Endothelial cell of umbilical vein (primary cell): ENCODE data around the gene EYS. TPM values are rescaled to one million over a fixed set of nuclear protein-coding genes. Genes with fewer than 3 reads are reported as not detected.

Source experiments
- BruUV-seq: library from RNA; stranded (reverse); fragments of 400-500 nt; replicated peaks from 2 replicates; lab custom pipeline; 2021; lab: Mats Ljungman, UMichigan
- CTCF ChIA-PET: fragments of 300-600, 350-600 bp; sonication (Branson Sonifier 250); formaldehyde crosslinking; loops from one replicate; lab custom pipeline; 2021; ENCODE audit warnings: antibody characterized with exemption, inconsistent platforms; lab: Charles Lee
- POLR2A ChIA-PET: fragments of 300-600, 350-600 bp; sonication (Branson Sonifier 250); formaldehyde crosslinking; loops from one replicate; lab custom pipeline; 2021; ENCODE audit warnings: antibody characterized with exemption, inconsistent platforms; lab: Charles Lee
- DNase-seq: peaks from one replicate; pipeline ENCODE4 v3.0.0-alpha.2; 2011; ENCODE audit warnings: low read depth, low spot score
- FAIRE-seq: peaks from 2 replicates; lab custom pipeline; 2011; peaks lifted over from hg19 to GRCh38; lab: Jason Lieb, UNC
- H2AFZ ChIP-seq: 2 replicates; pipeline ENCODE4 v1.6.0; 2012; ENCODE audit warnings: low read depth, low read length, control low read depth, inconsistent platforms
- H3K27ac ChIP-seq: 2 replicates; pipeline ENCODE4 v1.5.1; 2011; ENCODE audit warnings: low read depth, mild to moderate bottlenecking, control low read depth, low read length, moderate library complexity; ENCODE audit not compliant: insufficient read depth
- H3K27me3 ChIP-seq, 2 experiments: 2 replicates each; pipeline versions ENCODE4 v1.6.0 to v1.6.1; 2011; ENCODE audit warnings: low read length in 2 of 2, mixed read lengths in 1 of 2; ENCODE audit not compliant: control insufficient read depth in 2 of 2, insufficient read depth in 2 of 2
- H3K36me3 ChIP-seq, 2 experiments: 2 replicates in 1 of 2; 3 replicates in 1 of 2; pipeline ENCODE4 v1.5.1; 2011; ENCODE audit warnings: low read length in 2 of 2, mild to moderate bottlenecking in 1 of 2, moderate library complexity in 1 of 2; ENCODE audit not compliant: control insufficient read depth in 2 of 2, insufficient read depth in 2 of 2; ENCODE audit errors: extremely low read depth in 1 of 2
- H3K4me1 ChIP-seq: 3 replicates; pipeline ENCODE4 v1.5.1; 2011; ENCODE audit warnings: mild to moderate bottlenecking, low read length; ENCODE audit not compliant: control insufficient read depth, insufficient read depth; ENCODE audit errors: extremely low read depth
- H3K4me2 ChIP-seq: 2 replicates; pipeline ENCODE4 v1.6.1; 2011; ENCODE audit warnings: low read length, control low read depth, mixed read lengths; ENCODE audit not compliant: insufficient read depth
- H3K4me3 ChIP-seq, 3 experiments: fragments of 200-600 bp in 1 of 3; sonication (generic), shearing (Covaris generic) in 1 of 3; replicated peaks in 1 of 3; 2 replicates each; pipeline ENCODE4 v1.5.1; 2011 to 2016; ENCODE audit warnings: control low read depth in 3 of 3, low read length in 3 of 3, mild to moderate bottlenecking in 2 of 3, inconsistent platforms in 1 of 3, low read depth in 1 of 3, moderate library complexity in 1 of 3; ENCODE audit not compliant: insufficient read depth in 1 of 3
- H3K79me2 ChIP-seq: 2 replicates; pipeline ENCODE4 v1.6.0; 2012; ENCODE audit warnings: low read length, inconsistent platforms; ENCODE audit not compliant: control insufficient read depth, insufficient read depth
- H3K9ac ChIP-seq: replicated peaks from 2 replicates; pipeline ENCODE3; 2011; ENCODE audit warnings: low read length, control low read depth; ENCODE audit not compliant: insufficient read depth; ENCODE audit errors: extremely low read depth
- H3K9me1 ChIP-seq: replicated peaks from 3 replicates; pipeline ENCODE4 v1.6.0; 2011; ENCODE audit warnings: mild to moderate bottlenecking, low read length; ENCODE audit not compliant: control insufficient read depth, insufficient read depth; ENCODE audit errors: extremely low read depth
- H3K9me3 ChIP-seq: replicated peaks from 2 replicates; pipeline ENCODE4 v1.5.1; 2012; ENCODE audit warnings: low read length, inconsistent platforms; ENCODE audit not compliant: control insufficient read depth, insufficient read depth
- H4K20me1 ChIP-seq: replicated peaks from 2 replicates; pipeline ENCODE3; 2011; ENCODE audit warnings: mild to moderate bottlenecking, low read length; ENCODE audit not compliant: control insufficient read depth, insufficient read depth; ENCODE audit errors: extremely low read depth
- CTCF ChIP-seq, 2 donors: IDR thresholded peaks; 1 replicate in 1 of 2; 2 replicates in 1 of 2; pipeline ENCODE4 v1.5.1; 2011; ENCODE audit warnings: low read length in 2 of 2, mild to moderate bottlenecking in 2 of 2, moderate library complexity in 2 of 2, control low read depth in 1 of 2, inconsistent platforms in 1 of 2, low read depth in 1 of 2; ENCODE audit not compliant: insufficient read depth in 1 of 2; ENCODE audit errors: extremely low read depth in 1 of 2
- EZH2 ChIP-seq: IDR thresholded peaks from 2 replicates; pipeline ENCODE4 v1.6.1; 2012; ENCODE audit warnings: borderline replicate concordance, low read depth, mild to moderate bottlenecking, moderate library complexity, low read length, inconsistent platforms; ENCODE audit not compliant: severe bottlenecking
- FOS ChIP-seq: IDR thresholded peaks from 2 replicates; pipeline ENCODE4 v1.6.1; 2011; ENCODE audit warnings: mild to moderate bottlenecking, low read length, moderate library complexity, borderline replicate concordance; ENCODE audit not compliant: insufficient read depth
- GATA2 ChIP-seq: IDR thresholded peaks from 2 replicates; pipeline ENCODE4 v1.7.0; 2011; ENCODE audit warnings: low read depth, mild to moderate bottlenecking, moderate library complexity, mixed read lengths, low read length; ENCODE audit not compliant: insufficient read length, insufficient read depth
- JUN ChIP-seq: IDR thresholded peaks from 2 replicates; pipeline ENCODE4 v1.6.1; 2011; ENCODE audit warnings: borderline replicate concordance, low read depth; ENCODE audit not compliant: insufficient read length, insufficient read depth
- MYC ChIP-seq: IDR thresholded peaks from one replicate; pipeline ENCODE4 v1.6.1; 2011; ENCODE audit warnings: mild to moderate bottlenecking, low read depth, low read length
- POLR2A ChIP-seq: IDR thresholded peaks from 2 replicates; pipeline ENCODE4 v1.6.1; 2012; ENCODE audit warnings: low read depth, mild to moderate bottlenecking, control low read depth, low read length
- POLR2AphosphoS5 ChIP-seq: IDR thresholded peaks from 2 replicates; pipeline ENCODE4 v1.6.1; 2012; ENCODE audit warnings: low read depth, mild to moderate bottlenecking, control low read depth, low read length, moderate library complexity; ENCODE audit not compliant: insufficient read depth
- dilution Hi-C: fragments of 300-500 bp; cut with MboI; formaldehyde crosslinking; loops from one replicate; pipeline ENCODE4 v1.15.0; 2019; ENCODE audit warnings: low sequenced_read_pairs; ENCODE audit not compliant: extremely low pct_ligation_motif_present
- intact Hi-C: fragments of 100-400 bp; cut with micrococcal nuclease; formaldehyde crosslinking; loops from one replicate; pipeline ENCODE4 v1.10.0; 2022
- polyA plus RNA-seq, 4 experiments: library from polyadenylated mRNA; depleted of rRNA in 3 of 4; stranded (reverse) in 3 of 4; unstranded in 1 of 4; fragments of >200 nt; gene quantifications; 2 replicates each; pipeline versions ENCODE4 v1.2.1 to v1.2.3, GENCODE V29; 2011 to 2012; ENCODE audit warnings: missing spikeins in 1 of 4
- total RNA-seq: library from RNA; stranded (reverse); gene quantifications from 2 replicates; pipeline ENCODE4 v1.2.3, GENCODE V29; 2021
- TF ChIP-seq, protein P1 (sequence below): IDR thresholded peaks from 2 replicates; pipeline ENCODE4 v1.6.1; 2011; ENCODE audit not compliant: insufficient read depth, insufficient read length

EYS gene
- total and polyA plus RNA-seq, 2 donors (not counting 3 experiments of a cell fraction or from before 2014, with no cell fraction given), result 0.01 to 0.27 TPM

GRCh38 chr6:64213697-64214096, 1493.3 kb downstream of the EYS start:
- Histone ChIP-seq H3K27me3 (no peaks in the 10 kb centered on the region), H3K9ac (no peak overlapping the region), H3K9me3 (no peaks in the 10 kb centered on the region), H3K4me1 (no peaks in the 10 kb centered on the region), H3K4me2 (no peak overlapping the region), H3K27ac (no peak overlapping the region), H3K9me1 (no peaks in the 10 kb centered on the region), H4K20me1 (no peaks in the 10 kb centered on the region), H3K4me3 (no peak overlapping the region), H3K36me3 (no peaks in the 10 kb centered on the region), H2AFZ (no peak overlapping the region), H3K79me2 (no peaks in the 10 kb centered on the region)
- BruUV-seq, result no TSS peak
- intact Hi-C loops (no loop called here), dilution Hi-C loops (no loop called here)
- TF ChIP-seq POLR2A (no peak), FOS (no peak), JUN (no peak), EZH2 (no peak), POLR2AphosphoS5 (no peak), GATA2 (no peak), CTCF (IDR thresholded peaks at IDR 0.05; ENCODE audit: extremely low read depth in 1 of 2, insufficient read depth in 1 of 2, low read depth in 1 of 2, low read length in 2 of 2) (no peak), MYC (no peak)
- TF ChIP-seq, protein P1, sequence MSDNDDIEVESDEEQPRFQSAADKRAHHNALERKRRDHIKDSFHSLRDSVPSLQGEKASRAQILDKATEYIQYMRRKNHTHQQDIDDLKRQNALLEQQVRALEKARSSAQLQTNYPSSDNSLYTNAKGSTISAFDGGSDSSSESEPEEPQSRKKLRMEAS, result no peak
- FAIRE-seq (no peak), DNase-seq (no peak)
- CTCF ChIA-PET, result no interaction called here
- POLR2A ChIA-PET, result no interaction called here
